Measurements from ENCODE around the gene NIPBL. TPM values are rescaled to one million over a fixed set of nuclear protein-coding genes. Genes with fewer than 3 reads are reported as not detected.

NIPBL gene
- total RNA-seq, 1 experiment from 2014 or later: 48.3 TPM

DNA sequence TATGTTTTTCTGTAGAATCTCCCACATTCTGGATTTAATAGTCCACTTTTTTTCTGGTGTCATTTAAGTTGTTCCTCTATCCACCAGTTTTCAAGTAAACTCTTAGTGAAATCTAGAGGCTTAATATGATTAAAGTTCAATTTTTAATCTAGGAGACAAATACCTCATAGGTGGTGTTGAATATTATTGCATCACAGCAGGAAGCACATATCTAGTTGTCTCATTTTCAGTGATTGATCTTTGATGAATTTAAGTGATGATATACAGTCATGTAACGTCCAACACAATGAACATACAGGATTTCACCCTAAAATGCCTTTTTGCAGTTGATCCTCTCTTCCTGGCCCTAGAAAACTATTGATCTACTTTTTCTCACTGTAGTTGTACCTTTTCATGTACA, 152.3 kb downstream of the NIPBL start:
- CTCF ChIA-PET: no interaction called here
- no peaks in the 10 kb centered on the region for H3K4me1 Mint-ChIP-seq
- H3K27me3 Mint-ChIP-seq (ENCODE audit: low read depth): no peaks in the 10 kb centered on the region
- H3K4me3 Mint-ChIP-seq: no peak overlapping the region
- no peak for DNase-seq (ENCODE audit: low spot score)
- H3K9me3 Mint-ChIP-seq: no peaks in the 10 kb centered on the region
- POLR2A ChIA-PET: no interaction called here
- peaks cover 37% of the 10 kb centered on the region for H3K36me3 Mint-ChIP-seq
- no peak for TF ChIP-seq FOXK1 (CRISPR knock-in tag; IDR thresholded peaks at IDR 0.05)
- TF ChIP-seq, protein P1, sequence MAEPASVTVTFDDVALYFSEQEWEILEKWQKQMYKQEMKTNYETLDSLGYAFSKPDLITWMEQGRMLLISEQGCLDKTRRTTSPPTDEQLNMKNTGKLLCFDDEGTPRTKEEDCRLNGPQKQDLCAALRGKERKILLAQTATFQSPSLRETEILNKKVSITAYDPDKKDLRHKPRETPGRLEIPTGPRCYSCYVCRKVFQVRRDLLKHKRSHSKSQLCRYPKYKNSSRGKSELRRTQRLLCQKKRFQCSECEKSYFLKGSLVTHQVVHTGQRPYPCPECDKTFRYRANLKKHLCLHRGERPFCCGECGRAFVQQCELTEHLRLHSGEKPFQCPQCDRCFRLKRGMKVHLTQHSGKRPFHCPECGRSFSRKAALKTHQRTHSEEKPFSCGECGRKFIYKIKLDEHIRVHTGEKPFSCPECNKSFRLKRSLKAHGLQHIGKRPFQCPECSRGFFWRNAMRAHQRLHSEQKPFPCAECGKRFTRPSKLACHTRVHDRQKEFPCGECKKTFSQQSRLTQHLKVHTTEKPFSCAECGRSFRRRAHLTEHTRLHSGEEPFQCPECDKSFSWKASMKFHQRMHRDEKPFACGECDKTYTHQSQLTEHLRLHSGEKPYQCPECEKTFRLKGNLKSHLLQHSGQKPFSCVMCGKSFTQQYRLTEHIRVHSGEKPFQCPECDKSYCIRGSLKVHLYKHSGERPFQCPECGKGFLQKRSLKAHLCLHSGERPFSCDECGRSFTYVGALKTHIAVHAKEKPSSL (CRISPR knock-in tag; conservative IDR thresholded peaks at IDR 0.05): no peak
- TF ChIP-seq, protein P2, sequence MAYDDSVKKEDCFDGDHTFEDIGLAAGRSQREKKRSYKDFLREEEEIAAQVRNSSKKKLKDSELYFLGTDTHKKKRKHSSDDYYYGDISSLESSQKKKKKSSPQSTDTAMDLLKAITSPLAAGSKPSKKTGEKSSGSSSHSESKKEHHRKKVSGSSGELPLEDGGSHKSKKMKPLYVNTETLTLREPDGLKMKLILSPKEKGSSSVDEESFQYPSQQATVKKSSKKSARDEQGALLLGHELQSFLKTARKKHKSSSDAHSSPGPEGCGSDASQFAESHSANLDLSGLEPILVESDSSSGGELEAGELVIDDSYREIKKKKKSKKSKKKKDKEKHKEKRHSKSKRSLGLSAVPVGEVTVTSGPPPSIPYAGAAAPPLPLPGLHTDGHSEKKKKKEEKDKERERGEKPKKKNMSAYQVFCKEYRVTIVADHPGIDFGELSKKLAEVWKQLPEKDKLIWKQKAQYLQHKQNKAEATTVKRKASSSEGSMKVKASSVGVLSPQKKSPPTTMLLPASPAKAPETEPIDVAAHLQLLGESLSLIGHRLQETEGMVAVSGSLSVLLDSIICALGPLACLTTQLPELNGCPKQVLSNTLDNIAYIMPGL (CRISPR knock-in tag; IDR thresholded peaks at IDR 0.05): no peak
- TF ChIP-seq, protein P3, sequence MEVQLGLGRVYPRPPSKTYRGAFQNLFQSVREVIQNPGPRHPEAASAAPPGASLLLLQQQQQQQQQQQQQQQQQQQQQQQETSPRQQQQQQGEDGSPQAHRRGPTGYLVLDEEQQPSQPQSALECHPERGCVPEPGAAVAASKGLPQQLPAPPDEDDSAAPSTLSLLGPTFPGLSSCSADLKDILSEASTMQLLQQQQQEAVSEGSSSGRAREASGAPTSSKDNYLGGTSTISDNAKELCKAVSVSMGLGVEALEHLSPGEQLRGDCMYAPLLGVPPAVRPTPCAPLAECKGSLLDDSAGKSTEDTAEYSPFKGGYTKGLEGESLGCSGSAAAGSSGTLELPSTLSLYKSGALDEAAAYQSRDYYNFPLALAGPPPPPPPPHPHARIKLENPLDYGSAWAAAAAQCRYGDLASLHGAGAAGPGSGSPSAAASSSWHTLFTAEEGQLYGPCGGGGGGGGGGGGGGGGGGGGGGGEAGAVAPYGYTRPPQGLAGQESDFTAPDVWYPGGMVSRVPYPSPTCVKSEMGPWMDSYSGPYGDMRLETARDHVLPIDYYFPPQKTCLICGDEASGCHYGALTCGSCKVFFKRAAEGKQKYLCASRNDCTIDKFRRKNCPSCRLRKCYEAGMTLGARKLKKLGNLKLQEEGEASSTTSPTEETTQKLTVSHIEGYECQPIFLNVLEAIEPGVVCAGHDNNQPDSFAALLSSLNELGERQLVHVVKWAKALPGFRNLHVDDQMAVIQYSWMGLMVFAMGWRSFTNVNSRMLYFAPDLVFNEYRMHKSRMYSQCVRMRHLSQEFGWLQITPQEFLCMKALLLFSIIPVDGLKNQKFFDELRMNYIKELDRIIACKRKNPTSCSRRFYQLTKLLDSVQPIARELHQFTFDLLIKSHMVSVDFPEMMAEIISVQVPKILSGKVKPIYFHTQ (CRISPR knock-in tag; IDR thresholded peaks at IDR 0.05): no peak
- TF ChIP-seq ATF1 (CRISPR knock-in tag; IDR thresholded peaks at IDR 0.05): no peak
- TF ChIP-seq, protein P4, sequence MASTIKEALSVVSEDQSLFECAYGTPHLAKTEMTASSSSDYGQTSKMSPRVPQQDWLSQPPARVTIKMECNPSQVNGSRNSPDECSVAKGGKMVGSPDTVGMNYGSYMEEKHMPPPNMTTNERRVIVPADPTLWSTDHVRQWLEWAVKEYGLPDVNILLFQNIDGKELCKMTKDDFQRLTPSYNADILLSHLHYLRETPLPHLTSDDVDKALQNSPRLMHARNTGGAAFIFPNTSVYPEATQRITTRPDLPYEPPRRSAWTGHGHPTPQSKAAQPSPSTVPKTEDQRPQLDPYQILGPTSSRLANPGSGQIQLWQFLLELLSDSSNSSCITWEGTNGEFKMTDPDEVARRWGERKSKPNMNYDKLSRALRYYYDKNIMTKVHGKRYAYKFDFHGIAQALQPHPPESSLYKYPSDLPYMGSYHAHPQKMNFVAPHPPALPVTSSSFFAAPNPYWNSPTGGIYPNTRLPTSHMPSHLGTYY (CRISPR knock-in tag; IDR thresholded peaks at IDR 0.05): no peak
- ATAC-seq: no peak
- H3K27ac Mint-ChIP-seq: no peak overlapping the region

DNA sequence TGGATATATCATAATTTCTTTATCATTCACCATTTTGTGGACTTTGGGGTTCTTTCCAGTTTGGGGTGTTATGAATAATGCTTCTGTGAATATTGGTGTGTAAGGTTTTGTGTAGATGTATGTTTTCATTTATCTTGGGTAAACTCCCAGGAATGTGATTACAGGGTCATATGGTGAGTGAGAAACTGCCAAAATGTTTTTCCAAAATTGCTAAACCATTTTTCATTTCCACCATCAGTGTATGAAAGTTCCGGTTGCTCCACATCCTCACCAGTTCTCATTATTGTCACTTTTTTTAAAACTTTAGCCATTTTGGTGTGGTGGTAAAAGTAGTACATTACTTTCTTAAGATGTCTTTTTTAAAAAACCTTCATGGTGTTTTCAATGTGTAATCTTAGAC, 152.9 kb downstream of the NIPBL start:
- Mint-ChIP-seq H3K27ac (no peak overlapping the region), H3K4me1 (no peaks in the 10 kb centered on the region), H3K27me3 (ENCODE audit: low read depth) (no peaks in the 10 kb centered on the region), H3K4me3 (no peak overlapping the region), H3K36me3 (peaks cover 35% of the 10 kb centered on the region), H3K9me3 (no peaks in the 10 kb centered on the region)
- ChIA-PET POLR2A (no interaction called here), CTCF (no interaction called here)
- no peak for TF ChIP-seq IRF2 (CRISPR knock-in tag; IDR thresholded peaks at IDR 0.05; ENCODE audit: borderline replicate concordance, low read depth)
- TF ChIP-seq FOXK1 (CRISPR knock-in tag; IDR thresholded peaks at IDR 0.05): no peak
- TF ChIP-seq, protein P5, sequence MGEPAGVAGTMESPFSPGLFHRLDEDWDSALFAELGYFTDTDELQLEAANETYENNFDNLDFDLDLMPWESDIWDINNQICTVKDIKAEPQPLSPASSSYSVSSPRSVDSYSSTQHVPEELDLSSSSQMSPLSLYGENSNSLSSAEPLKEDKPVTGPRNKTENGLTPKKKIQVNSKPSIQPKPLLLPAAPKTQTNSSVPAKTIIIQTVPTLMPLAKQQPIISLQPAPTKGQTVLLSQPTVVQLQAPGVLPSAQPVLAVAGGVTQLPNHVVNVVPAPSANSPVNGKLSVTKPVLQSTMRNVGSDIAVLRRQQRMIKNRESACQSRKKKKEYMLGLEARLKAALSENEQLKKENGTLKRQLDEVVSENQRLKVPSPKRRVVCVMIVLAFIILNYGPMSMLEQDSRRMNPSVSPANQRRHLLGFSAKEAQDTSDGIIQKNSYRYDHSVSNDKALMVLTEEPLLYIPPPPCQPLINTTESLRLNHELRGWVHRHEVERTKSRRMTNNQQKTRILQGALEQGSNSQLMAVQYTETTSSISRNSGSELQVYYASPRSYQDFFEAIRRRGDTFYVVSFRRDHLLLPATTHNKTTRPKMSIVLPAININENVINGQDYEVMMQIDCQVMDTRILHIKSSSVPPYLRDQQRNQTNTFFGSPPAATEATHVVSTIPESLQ (CRISPR knock-in tag; IDR thresholded peaks at IDR 0.05): no peak
- TF ChIP-seq, protein P6, sequence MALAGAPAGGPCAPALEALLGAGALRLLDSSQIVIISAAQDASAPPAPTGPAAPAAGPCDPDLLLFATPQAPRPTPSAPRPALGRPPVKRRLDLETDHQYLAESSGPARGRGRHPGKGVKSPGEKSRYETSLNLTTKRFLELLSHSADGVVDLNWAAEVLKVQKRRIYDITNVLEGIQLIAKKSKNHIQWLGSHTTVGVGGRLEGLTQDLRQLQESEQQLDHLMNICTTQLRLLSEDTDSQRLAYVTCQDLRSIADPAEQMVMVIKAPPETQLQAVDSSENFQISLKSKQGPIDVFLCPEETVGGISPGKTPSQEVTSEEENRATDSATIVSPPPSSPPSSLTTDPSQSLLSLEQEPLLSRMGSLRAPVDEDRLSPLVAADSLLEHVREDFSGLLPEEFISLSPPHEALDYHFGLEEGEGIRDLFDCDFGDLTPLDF (CRISPR knock-in tag; IDR thresholded peaks at IDR 0.05): no peak
- TF ChIP-seq, protein P7, sequence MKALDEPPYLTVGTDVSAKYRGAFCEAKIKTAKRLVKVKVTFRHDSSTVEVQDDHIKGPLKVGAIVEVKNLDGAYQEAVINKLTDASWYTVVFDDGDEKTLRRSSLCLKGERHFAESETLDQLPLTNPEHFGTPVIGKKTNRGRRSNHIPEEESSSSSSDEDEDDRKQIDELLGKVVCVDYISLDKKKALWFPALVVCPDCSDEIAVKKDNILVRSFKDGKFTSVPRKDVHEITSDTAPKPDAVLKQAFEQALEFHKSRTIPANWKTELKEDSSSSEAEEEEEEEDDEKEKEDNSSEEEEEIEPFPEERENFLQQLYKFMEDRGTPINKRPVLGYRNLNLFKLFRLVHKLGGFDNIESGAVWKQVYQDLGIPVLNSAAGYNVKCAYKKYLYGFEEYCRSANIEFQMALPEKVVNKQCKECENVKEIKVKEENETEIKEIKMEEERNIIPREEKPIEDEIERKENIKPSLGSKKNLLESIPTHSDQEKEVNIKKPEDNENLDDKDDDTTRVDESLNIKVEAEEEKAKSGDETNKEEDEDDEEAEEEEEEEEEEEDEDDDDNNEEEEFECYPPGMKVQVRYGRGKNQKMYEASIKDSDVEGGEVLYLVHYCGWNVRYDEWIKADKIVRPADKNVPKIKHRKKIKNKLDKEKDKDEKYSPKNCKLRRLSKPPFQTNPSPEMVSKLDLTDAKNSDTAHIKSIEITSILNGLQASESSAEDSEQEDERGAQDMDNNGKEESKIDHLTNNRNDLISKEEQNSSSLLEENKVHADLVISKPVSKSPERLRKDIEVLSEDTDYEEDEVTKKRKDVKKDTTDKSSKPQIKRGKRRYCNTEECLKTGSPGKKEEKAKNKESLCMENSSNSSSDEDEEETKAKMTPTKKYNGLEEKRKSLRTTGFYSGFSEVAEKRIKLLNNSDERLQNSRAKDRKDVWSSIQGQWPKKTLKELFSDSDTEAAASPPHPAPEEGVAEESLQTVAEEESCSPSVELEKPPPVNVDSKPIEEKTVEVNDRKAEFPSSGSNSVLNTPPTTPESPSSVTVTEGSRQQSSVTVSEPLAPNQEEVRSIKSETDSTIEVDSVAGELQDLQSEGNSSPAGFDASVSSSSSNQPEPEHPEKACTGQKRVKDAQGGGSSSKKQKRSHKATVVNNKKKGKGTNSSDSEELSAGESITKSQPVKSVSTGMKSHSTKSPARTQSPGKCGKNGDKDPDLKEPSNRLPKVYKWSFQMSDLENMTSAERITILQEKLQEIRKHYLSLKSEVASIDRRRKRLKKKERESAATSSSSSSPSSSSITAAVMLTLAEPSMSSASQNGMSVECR (CRISPR knock-in tag; IDR thresholded peaks at IDR 0.05; ENCODE audit: borderline replicate concordance): no peak
- TF ChIP-seq, protein P8, sequence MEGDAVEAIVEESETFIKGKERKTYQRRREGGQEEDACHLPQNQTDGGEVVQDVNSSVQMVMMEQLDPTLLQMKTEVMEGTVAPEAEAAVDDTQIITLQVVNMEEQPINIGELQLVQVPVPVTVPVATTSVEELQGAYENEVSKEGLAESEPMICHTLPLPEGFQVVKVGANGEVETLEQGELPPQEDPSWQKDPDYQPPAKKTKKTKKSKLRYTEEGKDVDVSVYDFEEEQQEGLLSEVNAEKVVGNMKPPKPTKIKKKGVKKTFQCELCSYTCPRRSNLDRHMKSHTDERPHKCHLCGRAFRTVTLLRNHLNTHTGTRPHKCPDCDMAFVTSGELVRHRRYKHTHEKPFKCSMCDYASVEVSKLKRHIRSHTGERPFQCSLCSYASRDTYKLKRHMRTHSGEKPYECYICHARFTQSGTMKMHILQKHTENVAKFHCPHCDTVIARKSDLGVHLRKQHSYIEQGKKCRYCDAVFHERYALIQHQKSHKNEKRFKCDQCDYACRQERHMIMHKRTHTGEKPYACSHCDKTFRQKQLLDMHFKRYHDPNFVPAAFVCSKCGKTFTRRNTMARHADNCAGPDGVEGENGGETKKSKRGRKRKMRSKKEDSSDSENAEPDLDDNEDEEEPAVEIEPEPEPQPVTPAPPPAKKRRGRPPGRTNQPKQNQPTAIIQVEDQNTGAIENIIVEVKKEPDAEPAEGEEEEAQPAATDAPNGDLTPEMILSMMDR (IDR thresholded peaks at IDR 0.05): no peak
- no peak for TF ChIP-seq NR2C2 (CRISPR knock-in tag; IDR thresholded peaks at IDR 0.05)
- no peak for TF ChIP-seq OVOL2 (CRISPR knock-in tag; IDR thresholded peaks at IDR 0.05; ENCODE audit: borderline replicate concordance)
- no peak for DNase-seq (ENCODE audit: low spot score)
- no peak for ATAC-seq

All from WTC11 (cell line).